T-helper 22 cell (primary cell): ENCODE results near the gene UBASH3B.
"Not testable (repeated sequence)": the region's sequence is repeated elsewhere in the genome, so short reads cannot be mapped to it uniquely, and the experiment has no call there.

Source experiments
- DNase-seq: peaks from one replicate; pipeline ENCODE4 v3.0.0-alpha.2; 2020; ENCODE audit warnings: low read depth

Gene UBASH3B

GRCh38 chr11:122655527-122656072 is at the start of gene UBASH3B:
UBASH3B (plus strand) TSS chr11:122655722; CDS start chr11:122656050, 328 bp downstream.
- DNase-seq: peak; percentile 42

- not testable (repeated sequence) for DNase-seq
Measured at GRCh38 chr11:122607162-122607561, 48.4 kb upstream of the UBASH3B start.

DNA sequence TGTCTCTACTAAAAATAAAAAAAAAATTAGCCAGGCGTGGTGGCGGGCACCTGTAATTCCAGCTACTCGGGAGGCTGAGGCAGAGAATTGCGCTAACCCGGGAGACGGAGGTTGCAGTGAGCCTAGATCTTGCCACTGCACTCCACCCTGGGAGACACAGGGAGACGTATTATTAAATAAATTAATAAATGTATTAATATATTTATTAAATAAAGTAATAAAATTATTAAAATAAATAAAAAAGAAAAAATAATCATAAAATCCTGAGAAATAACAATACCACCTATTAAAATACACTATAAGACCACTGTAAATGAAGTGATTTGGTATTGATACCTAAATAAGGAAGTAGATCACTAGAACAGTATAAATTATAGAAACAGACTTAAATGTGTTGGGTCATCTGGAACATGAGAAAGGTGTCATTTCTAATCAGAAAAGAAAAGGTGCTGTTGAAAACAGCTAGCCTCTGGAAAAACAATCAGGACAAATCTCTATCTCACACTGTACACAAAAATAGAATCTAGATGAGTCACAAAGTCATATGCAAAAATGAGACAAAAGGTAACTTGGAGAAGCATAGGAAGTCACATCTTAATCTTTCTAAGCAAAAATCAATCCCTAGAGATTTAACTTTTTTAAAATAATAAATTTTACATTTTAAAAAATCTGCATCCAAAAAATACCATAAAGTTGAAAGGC is 43.2 kb upstream of the UBASH3B start:
- DNase-seq: no peak

- no peak for DNase-seq
Measured at GRCh38 chr11:122616718-122617117, 38.8 kb upstream of the UBASH3B start.

GRCh38 chr11:122617297-122617696 is 38.2 kb upstream of the UBASH3B start:
- DNase-seq: no peak

- DNase-seq: no peak
Measured at GRCh38 chr11:122617926-122618325, 37.6 kb upstream of the UBASH3B start.

DNA sequence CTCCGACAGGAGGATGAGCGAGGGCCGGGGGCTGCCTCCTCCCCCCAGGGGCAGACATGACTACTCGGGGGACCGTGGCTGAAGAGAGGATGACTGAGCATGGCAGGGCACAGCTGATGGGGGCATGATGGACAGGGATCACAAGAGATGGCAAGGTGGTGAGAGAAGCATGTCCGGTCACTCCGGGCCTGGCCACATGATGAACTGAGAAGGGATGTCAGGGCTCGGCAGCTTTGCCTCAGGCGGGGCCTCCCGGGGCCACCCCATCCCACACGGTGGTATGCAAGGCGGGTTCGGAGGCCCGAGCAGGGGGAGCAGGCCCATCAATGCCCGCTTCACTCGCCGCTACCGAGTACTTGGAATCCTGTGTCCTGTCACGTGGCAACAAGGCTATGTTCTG is 36.6 kb upstream of the UBASH3B start:
- DNase-seq: no peak

- DNase-seq: no peak
Measured at GRCh38 chr11:122619757-122620156, 35.8 kb upstream of the UBASH3B start.

DNA sequence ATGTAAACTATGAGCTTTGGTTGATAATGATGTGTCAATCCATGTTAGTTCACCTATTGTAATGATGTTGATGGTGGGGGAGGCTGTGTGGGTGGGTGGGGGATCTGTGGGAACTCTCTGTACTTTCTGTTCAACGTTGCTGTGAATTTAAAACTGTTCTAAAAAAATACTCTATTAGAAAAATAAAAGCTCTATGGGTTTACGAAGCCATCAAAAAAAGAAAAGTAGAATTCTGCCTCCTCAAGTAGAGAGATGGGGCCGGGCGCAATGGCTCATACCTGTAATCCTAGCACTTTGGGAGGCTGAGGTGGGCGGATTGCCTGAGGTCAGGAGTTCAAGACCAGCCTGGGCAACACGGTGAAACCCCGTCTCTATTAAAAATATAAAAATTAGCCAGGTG is 30.0 kb upstream of the UBASH3B start:
- DNase-seq: not testable (repeated sequence)

DNA sequence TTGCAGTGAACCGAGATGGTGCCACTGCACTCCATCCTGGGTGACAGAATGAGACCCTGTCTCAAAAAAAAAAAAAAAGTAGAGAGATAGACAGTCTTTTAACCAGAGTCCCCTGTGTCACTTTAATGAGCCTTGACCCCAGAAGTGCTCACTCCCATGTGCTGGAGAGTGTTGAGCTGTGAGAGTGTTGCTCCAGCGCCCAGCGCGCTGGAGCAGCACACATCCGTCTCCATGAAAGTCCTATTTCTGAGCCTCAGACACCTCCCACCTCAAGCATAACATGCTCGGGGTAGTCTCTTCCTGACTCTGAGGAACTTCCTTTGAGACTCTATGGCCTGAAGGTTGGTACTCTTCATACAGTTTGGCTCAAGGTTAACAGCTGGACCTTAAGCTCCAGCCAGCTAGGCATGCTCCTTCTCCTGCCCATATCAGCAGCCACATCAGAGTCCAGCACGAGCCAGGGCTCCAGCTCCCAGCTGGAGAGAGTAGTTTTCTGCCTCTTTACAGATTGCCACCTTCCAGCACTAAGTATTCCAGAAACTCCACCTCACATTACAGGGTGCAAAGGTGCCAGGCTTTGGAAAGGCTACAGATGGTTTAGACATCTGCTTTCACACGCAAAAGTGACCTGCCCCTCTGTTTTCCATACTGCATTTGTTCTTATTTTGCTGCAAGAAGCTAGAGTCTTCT is 29.4 kb upstream of the UBASH3B start:
- no peak for DNase-seq

DNA sequence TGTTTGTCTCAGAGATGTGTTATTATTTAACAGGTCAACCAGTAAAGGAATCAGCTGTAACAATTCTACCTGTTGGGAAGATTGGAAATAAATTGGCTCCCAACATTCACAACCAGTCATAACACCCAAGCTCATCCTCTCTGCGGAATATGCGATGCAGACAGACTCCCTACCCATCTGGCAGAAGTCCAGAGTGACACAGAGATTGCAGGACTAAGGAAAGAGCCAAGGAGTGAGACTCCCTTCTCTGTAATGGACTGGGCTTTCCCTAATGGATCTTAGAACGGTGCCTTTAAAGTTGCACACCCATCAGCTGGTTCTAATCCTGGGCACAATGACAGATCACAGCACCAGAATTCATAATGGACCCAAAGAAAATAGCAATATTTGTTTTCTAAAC is 27.8 kb upstream of the UBASH3B start:
- DNase-seq: no peak

GRCh38 chr11:122628810-122629555 is 26.5 kb upstream of the UBASH3B start:
- DNase-seq: peak; percentile 20

DNA sequence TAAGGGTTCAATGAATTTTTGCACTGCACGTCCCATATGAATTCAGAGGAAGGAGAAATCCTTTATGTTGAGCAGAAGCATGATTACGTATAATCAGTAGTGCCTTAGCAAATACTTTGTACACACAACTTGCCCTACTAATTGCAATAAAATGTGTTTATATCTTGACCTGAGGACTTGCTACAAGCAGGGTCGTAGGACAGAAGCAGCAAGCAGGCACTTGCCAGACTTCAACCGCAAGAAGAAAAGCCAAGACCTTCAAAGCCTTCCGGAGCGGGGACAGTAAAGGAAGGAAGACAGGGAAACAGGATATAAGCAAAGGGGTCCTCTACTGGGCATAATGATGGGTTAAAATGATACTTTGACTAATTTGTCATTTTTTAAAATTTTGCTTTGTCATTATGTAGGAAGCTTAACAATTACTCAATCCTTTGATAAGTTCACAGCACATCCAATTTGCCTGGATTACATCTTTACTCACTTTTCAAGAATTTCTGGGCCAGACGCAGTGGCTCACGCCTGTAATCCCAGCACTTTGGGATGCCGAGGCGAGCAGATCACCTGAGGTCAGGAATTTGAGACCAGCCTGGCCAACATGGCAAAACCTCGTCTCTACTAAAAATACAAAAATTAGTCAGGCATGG is 23.2 kb upstream of the UBASH3B start:
- no peak for DNase-seq

GRCh38 chr11:122633219-122633829 is 22.2 kb upstream of the UBASH3B start:
- DNase-seq: no peak

- DNase-seq: no peak
Measured at GRCh38 chr11:122634501-122634900, 21.0 kb upstream of the UBASH3B start.

DNA sequence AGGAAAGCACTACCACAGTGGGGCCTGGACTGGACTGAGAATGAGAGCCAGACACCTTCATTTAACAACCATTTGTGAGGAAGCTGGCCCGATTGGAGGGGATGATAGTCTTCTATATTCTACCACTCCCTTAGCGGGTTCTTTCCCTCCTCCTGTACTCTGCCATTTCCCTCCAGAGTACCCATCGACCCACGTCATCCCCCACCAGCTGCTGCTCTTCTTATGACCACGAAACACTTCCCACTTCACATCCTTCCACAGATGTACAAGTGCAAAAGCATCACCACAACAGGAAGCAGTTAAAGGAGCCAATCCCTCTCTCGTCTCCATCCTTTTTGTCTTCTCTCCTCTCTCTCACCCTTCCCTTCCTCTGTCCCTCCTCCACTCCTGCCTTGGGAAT is 18.0 kb upstream of the UBASH3B start:
- DNase-seq: no peak

GRCh38 chr11:122642472-122642922 is 13.0 kb upstream of the UBASH3B start:
- DNase-seq: no peak

GRCh38 chr11:122642971-122643370 is 12.6 kb upstream of the UBASH3B start:
- no peak for DNase-seq

DNA sequence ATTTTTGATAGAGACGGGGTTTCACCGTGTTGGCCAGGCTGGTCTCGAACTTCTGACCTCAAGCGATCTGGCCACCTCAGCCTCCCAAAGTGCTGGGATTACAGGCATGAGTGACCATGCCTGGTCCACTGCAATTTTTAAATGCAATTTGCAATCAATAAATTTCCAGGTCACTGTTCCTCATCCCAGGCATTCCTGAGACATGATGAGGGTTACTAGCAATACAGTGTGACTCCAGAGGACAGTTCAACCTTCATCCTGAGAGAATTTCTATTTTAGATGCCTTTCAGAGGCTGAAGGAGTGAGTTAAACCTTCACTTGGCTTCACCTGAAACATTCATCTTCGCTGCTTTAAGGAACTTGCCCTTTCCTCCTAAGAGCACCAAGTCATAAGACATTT is 9.7 kb upstream of the UBASH3B start:
- DNase-seq: no peak

DNA sequence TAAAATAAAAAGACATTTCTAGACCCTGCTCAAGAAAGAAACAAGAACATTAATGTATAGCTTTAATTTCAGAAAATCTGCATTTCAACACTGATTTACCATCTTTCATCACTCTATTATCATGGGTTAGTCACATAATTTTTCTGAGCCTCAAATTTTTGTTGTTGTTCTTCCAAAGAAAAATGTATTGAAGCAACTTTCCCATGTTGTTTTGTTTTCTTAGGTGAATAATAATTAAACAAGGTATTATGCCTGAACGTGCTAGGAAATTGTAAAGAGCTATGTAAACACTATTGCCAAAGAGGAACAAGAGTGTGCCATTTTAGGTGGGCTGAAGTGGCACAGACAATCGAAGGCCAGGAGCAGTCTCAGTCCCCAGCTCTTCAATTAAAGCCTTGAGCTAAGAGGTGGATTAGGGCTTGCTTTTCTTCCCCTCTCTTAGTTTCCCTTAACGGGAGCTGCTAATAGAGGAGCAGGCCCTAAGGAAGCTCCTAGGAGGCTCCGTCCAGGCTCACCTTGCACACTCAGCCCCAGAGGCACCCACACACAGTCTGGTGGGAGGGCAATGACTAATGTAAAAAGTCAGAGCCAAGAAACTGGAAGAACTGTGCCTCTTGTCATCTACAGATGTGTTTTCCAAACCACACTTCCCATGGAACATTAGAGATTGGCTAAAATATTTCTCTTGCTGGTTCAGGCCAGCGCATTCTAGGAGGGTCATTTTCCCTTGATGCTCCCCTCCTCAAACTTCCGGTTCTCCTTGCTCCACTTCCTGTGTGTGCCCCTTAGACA is 8.8 kb upstream of the UBASH3B start:
- DNase-seq: no peak

DNA sequence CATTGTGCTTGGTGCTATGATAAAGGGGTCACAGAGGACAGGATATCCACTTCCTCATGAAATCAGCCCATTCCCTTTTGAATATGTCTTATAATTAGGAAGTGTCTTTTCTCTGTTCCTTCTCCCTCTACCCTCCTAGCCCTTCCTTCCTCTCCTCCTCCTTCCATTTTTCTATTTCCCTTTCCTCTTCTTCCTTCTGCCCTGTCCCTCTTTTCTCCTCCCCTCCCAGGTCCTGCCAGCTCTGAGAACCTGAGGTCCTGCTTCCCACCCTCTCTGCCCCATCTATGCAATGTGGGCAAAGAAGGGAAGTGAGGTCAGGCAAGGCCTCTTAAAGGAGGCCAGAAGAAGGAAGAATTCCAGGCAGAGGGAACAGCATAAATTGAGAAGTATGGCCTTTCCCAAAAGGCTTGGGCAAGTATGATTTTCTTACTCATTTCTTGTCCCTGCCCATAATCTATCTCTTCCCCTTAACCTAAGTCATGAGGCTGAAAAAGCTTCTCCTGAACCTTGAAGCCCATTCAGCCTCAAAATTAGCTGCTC is 7.7 kb upstream of the UBASH3B start:
- DNase-seq: no peak
